Measurements from ENCODE around the gene NANOS3.
"Not testable (repeated sequence)": the region's sequence is repeated elsewhere in the genome, so short reads cannot be mapped to it uniquely, and the experiment has no call there.

Gene NANOS3

DNA sequence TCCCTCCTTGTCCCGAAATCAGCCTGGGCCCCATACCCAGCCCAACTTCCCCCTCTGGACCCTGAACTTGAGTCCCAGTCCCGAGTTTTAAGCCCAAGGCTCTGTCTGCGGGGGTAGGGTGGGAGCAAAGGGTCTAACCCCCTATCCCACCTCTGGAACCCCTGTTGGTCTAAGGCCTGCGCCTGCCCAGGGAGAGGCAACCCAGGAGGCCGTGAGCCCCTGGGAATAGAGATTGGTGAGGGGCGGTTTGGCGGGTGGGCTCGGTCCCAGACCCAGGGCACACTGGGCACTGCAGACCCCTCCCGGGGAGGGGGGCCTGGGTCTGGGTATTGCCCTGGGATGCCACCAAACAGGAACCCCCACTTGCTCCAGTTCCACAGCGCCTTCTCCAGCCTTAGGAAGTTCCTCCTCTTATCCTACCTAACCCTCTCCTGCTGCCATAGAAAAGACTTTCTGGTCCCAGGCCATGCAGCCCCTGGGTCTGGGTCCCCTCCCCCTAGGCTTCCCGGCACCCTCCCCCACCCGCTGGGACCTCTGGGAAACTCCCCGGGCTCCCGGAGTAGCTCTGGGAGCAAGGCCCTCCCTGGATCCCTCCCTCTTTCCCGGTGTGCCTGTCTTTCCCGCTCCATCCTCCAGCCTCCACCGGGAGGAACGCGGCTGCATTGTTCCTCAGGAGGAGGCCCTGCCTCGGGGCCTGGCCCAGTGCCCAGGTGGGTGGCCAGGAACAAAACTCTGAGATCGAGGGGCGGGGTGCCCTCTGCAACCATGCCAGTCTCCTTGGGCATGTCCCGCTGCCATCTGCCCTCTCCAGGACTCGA lies 33.6 kb upstream of the NANOS3 start:
- DNase-seq = peak; percentile 50

DNA sequence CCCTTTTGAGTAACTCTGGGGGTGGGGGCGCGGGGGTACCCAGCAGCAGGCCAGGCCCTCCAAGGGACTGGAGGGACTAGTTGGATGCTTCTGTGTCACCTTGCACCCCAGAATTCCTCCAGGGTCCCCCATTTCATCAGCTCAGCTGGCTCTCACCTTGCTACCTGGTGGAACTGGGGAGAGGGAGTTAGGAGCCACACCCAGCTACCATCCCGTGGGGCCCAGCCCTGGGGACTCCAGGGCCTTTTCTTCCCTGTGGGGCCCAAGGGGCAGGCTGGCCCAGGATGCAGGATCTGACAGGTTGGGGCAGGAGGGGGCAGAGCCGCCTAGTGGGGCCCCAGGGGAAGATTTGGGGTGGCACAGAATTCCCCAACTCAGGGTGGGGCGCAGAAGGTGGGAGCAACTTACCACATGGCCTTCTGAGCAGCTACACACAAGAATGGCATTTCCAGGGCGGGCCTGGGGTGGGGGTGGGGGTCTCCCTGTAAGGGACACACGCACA lies 32.8 kb upstream of the NANOS3 start:
- DNase-seq = peak; percentile 50

- peak; percentile 97 for DNase-seq
These were observed 30.2 kb upstream of the NANOS3 start for GRCh38 chr19:13846557-13847406.

GRCh38 chr19:13847407-13848339 lies 29.3 kb upstream of the NANOS3 start:
- peak; percentile 95 for DNase-seq

DNA sequence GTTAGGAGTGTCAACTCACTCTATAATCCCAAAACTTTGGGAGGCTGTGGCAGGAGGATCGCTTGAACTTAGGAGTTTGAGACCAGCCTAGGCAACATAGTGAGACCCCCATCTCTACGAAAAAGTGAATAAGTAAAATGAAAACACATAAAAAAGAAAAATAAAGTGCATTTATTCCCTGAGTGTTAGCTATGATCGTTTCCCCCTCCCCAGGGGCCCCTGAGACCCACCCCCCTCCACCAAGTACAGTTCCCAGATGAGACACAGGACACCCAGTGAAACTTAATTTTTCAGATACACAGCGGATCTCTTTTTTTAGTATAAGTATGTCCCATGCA lies 28.6 kb upstream of the NANOS3 start:
- no peak for DNase-seq

GRCh38 chr19:13848798-13849676 lies 27.9 kb upstream of the NANOS3 start:
- no peak for DNase-seq

- DNase-seq = peak; percentile 90
These were observed 26.7 kb upstream of the NANOS3 start for GRCh38 chr19:13849991-13850909.

- peak; percentile 66 for DNase-seq
These were observed 25.8 kb upstream of the NANOS3 start for GRCh38 chr19:13850910-13851733.

DNA sequence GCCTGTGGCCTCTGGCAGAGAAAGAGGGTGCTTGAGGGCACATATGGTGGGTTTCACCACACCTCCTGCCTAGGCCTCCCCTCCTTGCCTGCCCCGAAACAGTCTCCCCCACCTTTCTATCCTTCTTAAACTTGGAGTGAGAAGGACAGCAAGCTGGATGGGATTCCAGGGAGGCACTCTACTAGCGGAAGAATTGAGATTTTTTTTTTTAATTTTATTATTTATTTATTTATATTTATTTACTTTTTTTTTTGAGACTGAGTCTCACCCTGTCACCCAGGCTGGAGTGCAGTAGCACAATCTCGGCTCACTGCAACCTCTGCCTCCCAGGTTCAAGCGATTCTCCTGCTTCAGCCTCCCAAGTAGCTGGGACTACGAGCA lies 25.2 kb upstream of the NANOS3 start:
- not testable (repeated sequence) for DNase-seq

- not testable (repeated sequence) for DNase-seq
These were observed 24.7 kb upstream of the NANOS3 start for GRCh38 chr19:13852171-13852707.

- no peak for DNase-seq
These were observed 20.4 kb upstream of the NANOS3 start for GRCh38 chr19:13856497-13856896.

DNA sequence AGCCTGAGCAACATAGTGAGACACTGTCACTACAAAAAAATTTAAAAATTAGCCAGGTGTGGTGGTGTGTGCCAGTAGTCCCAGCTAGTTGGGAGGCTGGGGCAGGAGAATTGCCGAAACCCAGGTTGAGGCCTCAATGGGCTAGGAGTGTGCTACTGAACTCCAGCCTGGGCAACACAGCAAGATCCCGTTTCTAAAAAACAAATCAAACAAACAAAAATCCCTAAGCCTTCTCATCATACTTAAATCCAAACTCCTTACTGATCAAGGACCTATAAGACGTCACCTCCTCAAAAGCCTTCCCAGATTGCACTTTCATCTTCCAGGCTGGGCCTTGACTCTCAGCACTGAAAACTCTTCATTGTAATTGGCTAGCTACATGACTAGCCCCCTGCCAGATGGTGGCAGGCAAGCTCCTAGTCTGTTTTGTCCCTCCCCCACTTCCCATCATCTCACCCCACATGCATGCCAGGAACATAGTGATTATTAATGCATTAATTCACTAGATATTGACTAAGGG lies 17.5 kb upstream of the NANOS3 start:
- no peak for DNase-seq

GRCh38 chr19:13860679-13861391 lies 16.1 kb upstream of the NANOS3 start:
- no peak for DNase-seq

- DNase-seq = no peak
These were observed 15.6 kb upstream of the NANOS3 start for GRCh38 chr19:13861392-13861713.

- DNase-seq = peak; percentile 96
These were observed 15.0 kb upstream of the NANOS3 start for GRCh38 chr19:13861714-13862531.

DNA sequence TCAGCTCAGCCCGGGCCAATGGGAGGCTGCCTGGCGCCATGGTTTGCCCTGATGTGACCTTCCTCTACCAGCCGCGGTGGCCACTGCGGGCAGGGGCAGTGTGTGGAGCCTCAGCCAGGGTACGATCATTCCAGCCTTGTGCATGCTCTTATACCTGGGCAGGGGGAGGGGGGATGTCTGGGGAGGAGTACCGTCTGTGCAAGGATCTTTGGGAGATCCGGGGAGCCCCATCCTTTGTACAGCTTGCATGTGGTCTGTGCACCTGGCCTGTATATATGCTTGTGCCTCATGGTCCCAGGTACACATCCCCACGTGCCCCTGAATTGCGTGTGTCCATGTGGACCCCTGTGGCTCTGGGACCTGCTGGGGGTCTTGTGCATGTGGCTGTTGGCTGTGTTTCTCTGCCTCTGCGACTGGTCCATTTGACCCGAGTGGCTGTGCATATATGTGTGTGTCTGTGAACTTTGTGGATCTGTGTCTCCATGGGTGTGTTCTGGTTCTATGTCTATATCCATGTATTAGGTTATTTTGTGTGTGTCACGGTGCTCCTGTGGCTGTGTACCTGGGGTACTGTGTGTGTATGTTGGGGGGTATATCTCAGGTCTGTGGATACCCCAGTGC lies 12.8 kb upstream of the NANOS3 start:
- peak; percentile 50 for DNase-seq

All from eye (tissue), 1 donor.